GM12872 (cell line): ENCODE measurements around the gene CEP164.

Experiments used
- TF ChIP-seq, protein P1 (sequence below): IDR thresholded peaks from 3 replicates; pipeline ENCODE4 v1.5.1; 2011; ENCODE audit warnings: low read depth, mild to moderate bottlenecking, low read length, moderate library complexity; ENCODE audit not compliant: insufficient read depth

CEP164 gene

DNA sequence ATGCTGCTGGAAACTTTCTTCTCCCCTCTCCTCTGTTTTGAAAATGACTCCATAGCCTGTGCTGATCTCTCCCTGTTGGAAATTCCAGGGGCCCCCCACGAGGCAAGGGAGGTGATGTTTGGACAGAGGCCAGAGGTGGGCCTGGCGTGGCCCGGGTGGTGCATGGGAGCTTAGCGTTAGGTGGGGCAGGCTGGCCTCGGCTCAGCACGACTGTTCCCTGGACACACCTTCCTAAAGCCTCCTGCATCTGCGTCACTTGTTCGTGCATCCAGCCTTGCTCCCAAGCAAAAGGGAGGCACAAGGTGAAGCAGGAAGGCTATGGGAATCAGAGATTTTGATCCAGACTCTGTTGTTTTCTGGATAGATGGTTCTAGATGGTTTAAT, 135.2 kb downstream of the CEP164 start:
- TF ChIP-seq, protein P1, sequence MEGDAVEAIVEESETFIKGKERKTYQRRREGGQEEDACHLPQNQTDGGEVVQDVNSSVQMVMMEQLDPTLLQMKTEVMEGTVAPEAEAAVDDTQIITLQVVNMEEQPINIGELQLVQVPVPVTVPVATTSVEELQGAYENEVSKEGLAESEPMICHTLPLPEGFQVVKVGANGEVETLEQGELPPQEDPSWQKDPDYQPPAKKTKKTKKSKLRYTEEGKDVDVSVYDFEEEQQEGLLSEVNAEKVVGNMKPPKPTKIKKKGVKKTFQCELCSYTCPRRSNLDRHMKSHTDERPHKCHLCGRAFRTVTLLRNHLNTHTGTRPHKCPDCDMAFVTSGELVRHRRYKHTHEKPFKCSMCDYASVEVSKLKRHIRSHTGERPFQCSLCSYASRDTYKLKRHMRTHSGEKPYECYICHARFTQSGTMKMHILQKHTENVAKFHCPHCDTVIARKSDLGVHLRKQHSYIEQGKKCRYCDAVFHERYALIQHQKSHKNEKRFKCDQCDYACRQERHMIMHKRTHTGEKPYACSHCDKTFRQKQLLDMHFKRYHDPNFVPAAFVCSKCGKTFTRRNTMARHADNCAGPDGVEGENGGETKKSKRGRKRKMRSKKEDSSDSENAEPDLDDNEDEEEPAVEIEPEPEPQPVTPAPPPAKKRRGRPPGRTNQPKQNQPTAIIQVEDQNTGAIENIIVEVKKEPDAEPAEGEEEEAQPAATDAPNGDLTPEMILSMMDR = no peak
